AG09309 (cell line): ENCODE data around the gene PRPF40A.
A peak's percentile ranks its signal among the peaks of the same experiment; 100 is the strongest.
"Not testable (repeated sequence)": the region's sequence is repeated elsewhere in the genome, so short reads cannot be mapped to it uniquely, and the experiment has no call there.

Experiments used
- DNase-seq: peaks from one replicate; pipeline ENCODE4 v3.0.0-alpha.2; 2010; ENCODE audit warnings: low read depth
- H3K4me3 ChIP-seq: 2 replicates; pipeline ENCODE4 v1.5.1; 2011; ENCODE audit warnings: mild to moderate bottlenecking, low read depth, low read length, moderate library complexity; ENCODE audit not compliant: control insufficient read depth
- CTCF ChIP-seq: IDR thresholded peaks from 2 replicates; pipeline ENCODE4 v1.5.1; 2011; ENCODE audit warnings: mild to moderate bottlenecking, low read depth, low read length, inconsistent platforms; ENCODE audit not compliant: insufficient read depth, control insufficient read depth; ENCODE audit errors: missing control alignments

Gene PRPF40A

GRCh38 chr2:152755029-152755428 lies 37.8 kb upstream of the PRPF40A start:
- no peak for DNase-seq
- H3K4me3 ChIP-seq, result no peak overlapping the region
- TF ChIP-seq CTCF, result peak; percentile 25

- DNase-seq, result not testable (repeated sequence)
Measured at GRCh38 chr2:152747751-152748150, 30.5 kb upstream of the PRPF40A start.

GRCh38 chr2:152743002-152743401 lies 25.7 kb upstream of the PRPF40A start:
- DNase-seq, result no peak
- TF ChIP-seq CTCF, result peak; percentile 49
- no peak overlapping the region for H3K4me3 ChIP-seq

More at GRCh38 chr2:152747751-152748150, 30.5 kb upstream of the PRPF40A start:
- H3K4me3 ChIP-seq, result not testable (repeated sequence)

- DNase-seq, result peak; percentile 42
- H3K4me3 ChIP-seq, result no peak overlapping the region
- peak; percentile 66 for TF ChIP-seq CTCF
Measured at GRCh38 chr2:152740743-152741328, 23.6 kb upstream of the PRPF40A start.

GRCh38 chr2:152739705-152740104 lies 22.4 kb upstream of the PRPF40A start:
- not testable (repeated sequence) for DNase-seq, H3K4me3 ChIP-seq

DNA sequence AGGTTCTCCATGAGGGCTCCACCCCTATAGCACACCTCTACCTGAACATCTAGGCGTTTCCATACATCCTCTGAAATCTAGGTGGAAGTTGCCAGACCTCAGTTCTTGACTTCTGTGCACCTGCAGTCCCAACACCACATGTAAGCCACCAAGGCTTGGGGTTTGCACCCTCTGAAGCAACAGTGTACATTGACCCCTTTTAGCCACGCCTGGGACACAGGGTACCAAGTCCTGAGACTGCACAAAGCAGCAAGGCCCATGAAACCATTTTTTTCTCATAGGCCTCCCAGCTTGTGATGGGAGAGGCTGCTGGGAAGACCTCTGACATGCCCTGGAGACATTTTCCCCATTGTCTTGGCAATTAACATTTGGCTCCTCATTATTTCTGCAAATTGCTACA lies 21.2 kb upstream of the PRPF40A start:
- DNase-seq, result no peak

DNA sequence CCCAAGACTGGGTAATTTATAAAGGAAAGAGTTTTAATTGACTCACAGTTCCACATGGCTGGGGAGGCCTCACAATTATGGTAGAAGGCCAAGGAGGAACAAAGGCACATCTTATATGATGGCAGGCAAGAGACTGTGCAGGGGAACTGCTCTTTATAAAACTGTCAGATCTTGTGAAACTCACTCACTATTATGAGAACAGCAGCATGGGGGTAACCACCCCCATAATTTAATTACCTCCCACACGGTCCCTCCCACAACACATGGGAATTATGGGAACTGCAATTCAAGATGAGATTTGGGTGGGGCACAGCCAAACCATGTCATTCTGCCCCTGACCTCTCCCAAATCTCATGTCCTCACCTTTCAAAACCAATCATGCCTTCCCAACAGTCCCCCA lies 20.2 kb upstream of the PRPF40A start:
- DNase-seq, H3K4me3 ChIP-seq: not testable (repeated sequence)

More for the DNA sequence above, 21.2 kb upstream of the PRPF40A start:
- no peak for TF ChIP-seq CTCF
- no peak overlapping the region for H3K4me3 ChIP-seq

- DNase-seq, result no peak
- TF ChIP-seq CTCF, result no peak
- no peak overlapping the region for H3K4me3 ChIP-seq
Measured at GRCh38 chr2:152730591-152731333, 13.5 kb upstream of the PRPF40A start.
